Left ventricle myocardium inferior (tissue), 1 donor: ENCODE data around the gene MIP. TPM values are rescaled to one million over a fixed set of nuclear protein-coding genes. Genes with fewer than 3 reads are reported as not detected.
"Not testable (repeated sequence)": the region's sequence is repeated elsewhere in the genome, so short reads cannot be mapped to it uniquely, and the experiment has no call there.

Experiments used
- DNase-seq: peaks from one replicate; pipeline ENCODE4 v3.0.0-alpha.2; 2020
- H3K27ac ChIP-seq: fragments of 200-600 bp; replicated peaks from 2 replicates; pipeline ENCODE4 v1.8.0; 2021
- H3K27me3 ChIP-seq: fragments of 200-600 bp; 2 replicates; pipeline ENCODE4 v1.8.0; 2021; ENCODE audit warnings: low read depth
- H3K36me3 ChIP-seq: fragments of 200-600 bp; 2 replicates; pipeline ENCODE4 v1.8.0; 2021
- H3K4me1 ChIP-seq: fragments of 200-600 bp; 2 replicates; pipeline ENCODE4 v1.8.0; 2021
- H3K4me3 ChIP-seq: fragments of 200-600 bp; 2 replicates; pipeline ENCODE4 v1.8.0; 2021; ENCODE audit warnings: mild to moderate bottlenecking, moderate library complexity
- H3K9me3 ChIP-seq: fragments of 200-600 bp; replicated peaks from 2 replicates; pipeline ENCODE4 v1.8.0; 2021
- intact Hi-C: fragments of 100-400 bp; cut with micrococcal nuclease; formaldehyde crosslinking; loops from one replicate; pipeline ENCODE4 v1.11.0; 2022
- total RNA-seq: library from RNA; stranded (reverse); fragmentation: NEBNext Ultra II Directional; extraction: Animal tissue kit (Norgen Biotek cat#: 25700); gene quantifications from one replicate; pipeline ENCODE4 v1.2.1, GENCODE V29; 2021
- TF ChIP-seq, protein P1 (sequence below): fragments of 200-600 bp; IDR thresholded peaks from 2 replicates; pipeline ENCODE4 v1.8.0; 2021; ENCODE audit warnings: antibody characterized with exemption, mild to moderate bottlenecking, borderline replicate concordance
- donor health status: DM: no; HTN: yes; CAD: no; lungs with severe emphysema.

The MIP gene
- total RNA-seq, 1 donor from 2014 or later = not detected

DNA sequence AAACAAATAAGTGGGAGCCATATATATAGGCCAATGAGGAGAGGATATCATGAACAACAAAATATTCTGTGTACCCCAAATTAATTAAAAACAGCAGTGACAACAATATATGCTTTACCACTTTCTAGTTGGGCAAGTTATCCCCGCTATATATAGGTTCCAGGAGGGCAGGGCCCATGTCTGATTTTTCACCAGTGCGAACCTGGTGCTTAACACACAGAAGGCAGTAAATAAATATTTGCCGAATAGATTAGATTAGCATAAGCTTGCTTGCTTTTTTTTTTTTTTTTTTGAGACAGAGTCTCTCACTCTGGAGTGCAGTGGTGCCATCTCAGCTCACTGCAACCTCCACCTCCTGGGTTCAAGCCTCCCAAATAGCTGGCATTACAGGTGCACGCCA is 3.4 kb upstream of the MIP start:
- Histone ChIP-seq H3K9me3 (no peaks in the 10 kb centered on the region), H3K36me3 (no peaks in the 10 kb centered on the region), H3K27ac (no peak overlapping the region), H3K4me1 (no peaks in the 10 kb centered on the region), H3K27me3 (peaks cover 6% of the 10 kb centered on the region), H3K4me3 (no peak overlapping the region)
- intact Hi-C loops = no loop called here
- DNase-seq = no peak
- TF ChIP-seq, protein P1, sequence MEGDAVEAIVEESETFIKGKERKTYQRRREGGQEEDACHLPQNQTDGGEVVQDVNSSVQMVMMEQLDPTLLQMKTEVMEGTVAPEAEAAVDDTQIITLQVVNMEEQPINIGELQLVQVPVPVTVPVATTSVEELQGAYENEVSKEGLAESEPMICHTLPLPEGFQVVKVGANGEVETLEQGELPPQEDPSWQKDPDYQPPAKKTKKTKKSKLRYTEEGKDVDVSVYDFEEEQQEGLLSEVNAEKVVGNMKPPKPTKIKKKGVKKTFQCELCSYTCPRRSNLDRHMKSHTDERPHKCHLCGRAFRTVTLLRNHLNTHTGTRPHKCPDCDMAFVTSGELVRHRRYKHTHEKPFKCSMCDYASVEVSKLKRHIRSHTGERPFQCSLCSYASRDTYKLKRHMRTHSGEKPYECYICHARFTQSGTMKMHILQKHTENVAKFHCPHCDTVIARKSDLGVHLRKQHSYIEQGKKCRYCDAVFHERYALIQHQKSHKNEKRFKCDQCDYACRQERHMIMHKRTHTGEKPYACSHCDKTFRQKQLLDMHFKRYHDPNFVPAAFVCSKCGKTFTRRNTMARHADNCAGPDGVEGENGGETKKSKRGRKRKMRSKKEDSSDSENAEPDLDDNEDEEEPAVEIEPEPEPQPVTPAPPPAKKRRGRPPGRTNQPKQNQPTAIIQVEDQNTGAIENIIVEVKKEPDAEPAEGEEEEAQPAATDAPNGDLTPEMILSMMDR = no peak

DNA sequence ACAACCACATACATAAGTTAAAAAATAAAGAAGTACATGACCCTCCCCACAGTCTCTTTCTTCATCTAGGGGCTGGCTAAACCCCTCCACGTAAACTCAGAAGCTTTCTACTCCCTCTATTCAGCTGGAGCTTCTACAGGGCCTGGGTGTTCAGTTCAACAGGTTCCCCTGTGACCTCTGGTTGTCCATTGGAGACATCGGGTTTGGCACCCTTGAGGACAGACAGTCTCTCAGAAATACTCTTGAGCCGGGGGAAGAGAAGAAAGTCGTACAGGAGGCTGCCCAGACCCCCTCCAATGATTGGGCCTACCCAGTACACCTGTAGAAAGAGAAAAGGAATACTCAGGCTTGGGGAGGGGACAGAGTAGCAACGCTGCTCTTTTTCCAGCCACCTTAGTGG is 3.3 kb downstream of the MIP start:
- Histone ChIP-seq H3K9me3 (no peaks in the 10 kb centered on the region), H3K36me3 (no peaks in the 10 kb centered on the region), H3K27me3 (peaks cover 6% of the 10 kb centered on the region), H3K4me3 (no peak overlapping the region), H3K27ac (no peak overlapping the region), H3K4me1 (peaks cover 20% of the 10 kb centered on the region)
- TF ChIP-seq, protein P1 = no peak
- intact Hi-C loops = no loop called here
- no peak for DNase-seq

DNA sequence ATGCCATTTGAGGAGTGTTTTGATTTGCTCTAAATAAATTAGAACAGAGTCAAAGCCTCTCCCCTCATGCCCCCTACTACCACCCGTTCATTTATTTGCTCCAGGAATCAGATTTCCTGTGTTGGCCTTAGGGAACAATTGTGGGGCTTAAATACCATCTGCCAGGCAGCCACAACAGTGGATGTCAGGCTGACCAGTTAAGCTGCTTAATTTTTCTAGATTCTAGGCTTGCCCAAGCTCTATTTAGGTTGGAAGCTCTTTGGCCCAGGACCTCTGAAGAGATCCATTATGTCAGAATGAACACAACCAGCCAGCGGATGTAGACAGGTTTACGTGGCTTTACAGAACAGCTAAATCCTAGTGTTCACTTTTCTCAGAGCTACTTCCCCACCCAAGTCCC is 4.2 kb downstream of the MIP start:
- no peaks in the 10 kb centered on the region for H3K36me3 ChIP-seq
- H3K27ac ChIP-seq = peak overlapping the region; percentile 90
- intact Hi-C loops = no loop called here
- H3K27me3 ChIP-seq = peaks cover 6% of the 10 kb centered on the region
- TF ChIP-seq, protein P1 = no peak
- peaks cover 20% of the 10 kb centered on the region for H3K4me1 ChIP-seq
- no peak for DNase-seq
- no peak overlapping the region for H3K4me3 ChIP-seq
- H3K9me3 ChIP-seq = no peaks in the 10 kb centered on the region

DNA sequence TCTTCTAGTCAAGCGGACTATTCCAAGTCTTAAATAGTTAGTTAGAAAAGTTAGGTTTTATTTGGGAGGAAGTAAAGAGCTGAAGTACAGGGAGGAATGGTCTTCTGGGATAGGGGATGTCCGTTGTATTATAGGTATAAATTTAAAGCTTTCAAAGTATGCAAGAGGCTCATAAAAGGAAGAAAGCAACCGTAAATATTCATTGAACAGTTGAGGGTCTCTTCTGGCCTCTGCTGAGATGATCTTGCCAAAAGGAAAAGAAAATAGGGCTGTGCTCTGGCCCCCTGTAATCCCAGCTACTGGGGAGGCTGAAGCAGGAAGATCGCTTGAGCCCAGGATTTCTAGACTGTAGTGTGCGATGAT is 4.9 kb downstream of the MIP start:
- H3K4me3 ChIP-seq = peak overlapping the region; percentile 85
- intact Hi-C loops = loop anchor here (10.0 kb wide), 1 partner anchor 85 kb away; the partner anchor contains the start of genes APOF and STAT2
- no peaks in the 10 kb centered on the region for H3K9me3 ChIP-seq
- H3K27ac ChIP-seq = peak overlapping the region; percentile 90
- DNase-seq = no peak
- peaks cover 20% of the 10 kb centered on the region for H3K4me1 ChIP-seq
- TF ChIP-seq, protein P1 = no peak
- H3K36me3 ChIP-seq = no peaks in the 10 kb centered on the region
- peaks cover 6% of the 10 kb centered on the region for H3K27me3 ChIP-seq

DNA sequence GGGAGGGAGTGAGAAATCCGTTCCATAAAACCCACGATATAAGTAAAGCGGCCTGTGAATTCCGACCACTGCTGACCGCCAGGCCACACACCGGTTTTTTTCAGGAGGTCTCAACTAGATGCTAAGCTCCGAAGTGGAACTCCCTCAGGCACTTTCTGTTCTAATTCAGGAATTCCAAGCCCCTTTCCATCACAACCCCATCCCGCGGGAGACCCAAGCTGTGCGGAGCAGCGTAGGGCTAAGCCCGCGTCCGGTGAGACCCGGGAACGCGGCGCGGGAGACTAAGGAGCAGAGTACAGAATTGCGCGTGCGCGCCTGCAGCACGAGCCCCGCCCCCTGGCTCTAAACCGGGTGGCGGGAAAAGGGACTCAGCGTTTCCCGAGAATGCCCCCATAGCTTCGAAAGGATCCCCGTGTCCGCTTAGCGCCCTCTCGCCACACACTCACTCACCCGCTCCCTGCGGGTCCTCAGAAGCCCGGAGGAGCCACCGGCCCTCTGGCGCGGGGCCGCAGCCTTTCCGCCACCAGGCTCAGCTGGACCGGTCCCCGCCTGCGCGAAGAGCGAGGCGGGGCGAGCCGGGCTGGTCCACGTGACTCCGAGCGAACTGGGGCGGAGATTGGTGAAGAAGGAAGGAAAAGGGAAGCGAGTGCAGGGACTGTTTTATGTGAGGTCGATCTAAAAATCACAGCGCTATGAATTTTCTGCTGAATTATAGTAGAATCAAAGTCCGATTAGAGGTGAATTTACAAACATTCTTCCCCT is 5.4 kb downstream of the MIP start, which contains the start of gene TIMELESS:
TIMELESS (minus strand) TSS at position 567 of the 762 bp plus-strand sequence. CDS start 15,256 bp downstream, outside the sequence.
- Histone ChIP-seq H3K27me3 (peaks cover 6% of the 10 kb centered on the region), H3K4me3 (peak within 1 kb of the TSS; percentile 85), H3K27ac (peak within 1 kb of the TSS; percentile 90), H3K9me3 (no peaks in the 10 kb centered on the region), H3K4me1 (peaks cover 20% of the 10 kb centered on the region), H3K36me3 (no peaks in the 10 kb centered on the region)
- peak; percentile 87 for DNase-seq
- TF ChIP-seq, protein P1 = peak; percentile 27
- intact Hi-C loops = loop anchor here (10.0 kb wide), 1 partner anchor 84 kb away; the partner anchor contains the start of genes APOF and STAT2

DNA sequence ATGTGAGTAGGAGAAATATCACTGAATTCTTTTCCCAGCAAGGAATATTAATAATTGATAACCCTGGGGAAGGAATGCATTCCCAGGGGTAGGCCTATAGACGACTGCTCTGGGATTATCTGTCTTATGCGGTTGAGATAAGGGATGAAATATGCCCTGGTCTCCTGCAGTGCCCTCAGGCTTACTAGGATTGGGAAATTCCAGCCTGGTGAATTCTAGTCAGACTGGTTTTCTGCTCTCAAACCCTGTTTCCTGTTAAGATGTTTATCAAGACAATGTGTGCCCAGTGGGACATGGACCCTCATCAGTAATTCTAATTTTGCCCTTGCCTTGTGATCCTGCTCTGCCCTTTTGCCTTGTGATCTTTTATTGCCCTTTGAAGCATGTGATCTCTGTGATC is 11.2 kb downstream of the MIP start:
- H3K27ac ChIP-seq, H3K36me3 ChIP-seq, H3K9me3 ChIP-seq, H3K27me3 ChIP-seq, H3K4me1 ChIP-seq, H3K4me3 ChIP-seq, DNase-seq: not testable (repeated sequence)
- intact Hi-C loops = loop anchor here (10.0 kb wide), 1 partner anchor 78 kb away; the partner anchor contains the start of genes APOF and STAT2
